ENCODE measurements around the gene ZNF552.
"Not testable (repeated sequence)": the region's sequence is repeated elsewhere in the genome, so short reads cannot be mapped to it uniquely, and the experiment has no call there.

The ZNF552 gene

GRCh38 chr19:57814505-57815246 lies at the start of gene ZNF552:
TSS of gene ZNF552 (minus strand) at chr19:57814913. CDS start at chr19:57814743, 170 bp downstream.
- peak; percentile 90 for DNase-seq

- DNase-seq, result not testable (repeated sequence)
These were observed 47.6 kb upstream of the ZNF552 start for GRCh38 chr19:57862351-57862750.

GRCh38 chr19:57854117-57854516 lies 39.4 kb upstream of the ZNF552 start:
- DNase-seq, result not testable (repeated sequence)

- not testable (repeated sequence) for DNase-seq
These were observed 37.3 kb upstream of the ZNF552 start for GRCh38 chr19:57851812-57852603.

DNA sequence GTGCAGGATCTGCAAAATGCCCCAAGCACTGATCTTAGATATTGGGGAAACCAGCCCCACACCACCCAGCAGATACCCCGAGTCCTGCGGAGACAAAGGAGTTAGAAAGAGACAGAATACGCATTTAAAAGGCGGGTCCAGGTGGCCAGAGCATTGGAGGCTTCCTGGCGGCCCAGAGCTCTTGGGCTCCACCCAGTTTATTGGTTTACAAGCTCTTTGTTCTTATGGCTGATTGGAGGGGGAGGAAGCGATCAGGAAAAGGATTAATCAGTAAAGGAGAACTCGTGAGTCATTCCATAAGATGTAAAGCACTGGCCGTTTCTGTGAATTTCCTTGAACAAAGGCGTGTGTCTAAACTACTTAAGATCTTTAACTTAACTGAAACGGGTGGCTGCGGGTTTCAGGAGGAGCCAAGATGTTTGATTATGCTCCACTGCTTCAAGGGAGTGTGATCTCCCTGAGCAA lies 35.9 kb upstream of the ZNF552 start:
- no peak for DNase-seq

- DNase-seq, result peak; percentile 57
These were observed 35.2 kb upstream of the ZNF552 start, which contains the start of gene ZNF587 for GRCh38 chr19:57849666-57850473. TSS of gene ZNF587 (plus strand) at chr19:57849859. CDS start at chr19:57850039, 180 bp downstream.

GRCh38 chr19:57849162-57849665 lies 34.5 kb upstream of the ZNF552 start:
- DNase-seq, result not testable (repeated sequence)

- not testable (repeated sequence) for DNase-seq
These were observed 32.5 kb upstream of the ZNF552 start for GRCh38 chr19:57847164-57847563.

DNA sequence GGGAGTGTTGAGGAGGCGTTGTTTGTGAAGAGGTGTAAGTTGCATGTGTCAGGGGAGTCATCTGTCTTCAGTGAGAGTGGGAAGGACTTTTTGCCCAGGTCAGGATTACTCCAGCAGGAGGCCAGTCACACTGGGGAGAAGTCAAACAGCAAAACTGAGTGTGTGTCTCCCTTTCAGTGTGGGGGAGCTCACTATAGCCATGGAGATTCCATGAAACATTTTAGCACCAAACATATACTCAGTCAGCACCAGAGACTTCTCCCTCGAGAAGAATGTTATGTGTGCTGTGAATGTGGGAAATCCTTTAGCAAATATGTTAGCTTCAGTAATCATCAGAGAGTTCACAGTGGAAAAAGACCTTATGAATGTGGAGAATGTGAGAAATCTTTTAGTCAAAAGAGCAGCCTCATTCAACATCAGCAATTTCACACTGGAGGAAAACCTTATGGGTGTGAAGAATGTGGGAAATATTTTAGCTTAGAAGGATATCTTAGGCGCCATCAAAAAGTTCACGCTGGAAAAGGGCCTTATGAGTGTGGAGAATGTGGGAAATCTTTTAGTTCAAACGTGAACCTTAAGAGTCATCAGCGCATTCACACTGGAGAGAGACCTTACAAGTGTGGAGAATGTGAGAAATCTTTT lies 26.5 kb upstream of the ZNF552 start:
- no peak for DNase-seq

DNA sequence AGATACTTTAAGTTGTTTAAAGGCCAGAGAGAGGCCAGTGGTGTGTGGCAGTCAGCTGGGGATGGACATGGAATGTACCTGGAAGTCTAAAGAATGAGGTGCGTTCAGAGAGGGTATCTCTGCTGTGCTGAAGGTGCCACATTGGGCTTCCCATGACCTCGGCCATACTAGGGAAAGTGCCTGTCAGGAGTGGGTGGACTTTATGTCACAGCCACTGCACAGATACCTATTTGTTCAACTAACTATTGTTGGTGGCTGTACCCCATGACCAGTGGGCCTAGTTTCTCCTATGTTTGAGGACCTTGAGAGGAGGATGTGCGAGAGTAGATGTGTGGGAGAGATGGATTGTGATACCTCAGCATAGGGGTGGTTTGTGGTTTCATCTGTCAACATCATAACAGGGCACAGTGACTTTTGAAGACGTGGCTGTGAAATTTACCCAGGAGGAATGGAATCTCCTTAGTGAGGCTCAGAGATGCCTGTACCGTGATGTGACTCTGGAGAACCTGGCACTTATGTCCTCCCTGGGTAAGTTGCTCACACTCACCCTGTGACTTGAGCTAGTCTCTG lies 24.0 kb upstream of the ZNF552 start:
- not testable (repeated sequence) for DNase-seq

- DNase-seq, result not testable (repeated sequence)
These were observed 22.3 kb upstream of the ZNF552 start for GRCh38 chr19:57836991-57837390.

DNA sequence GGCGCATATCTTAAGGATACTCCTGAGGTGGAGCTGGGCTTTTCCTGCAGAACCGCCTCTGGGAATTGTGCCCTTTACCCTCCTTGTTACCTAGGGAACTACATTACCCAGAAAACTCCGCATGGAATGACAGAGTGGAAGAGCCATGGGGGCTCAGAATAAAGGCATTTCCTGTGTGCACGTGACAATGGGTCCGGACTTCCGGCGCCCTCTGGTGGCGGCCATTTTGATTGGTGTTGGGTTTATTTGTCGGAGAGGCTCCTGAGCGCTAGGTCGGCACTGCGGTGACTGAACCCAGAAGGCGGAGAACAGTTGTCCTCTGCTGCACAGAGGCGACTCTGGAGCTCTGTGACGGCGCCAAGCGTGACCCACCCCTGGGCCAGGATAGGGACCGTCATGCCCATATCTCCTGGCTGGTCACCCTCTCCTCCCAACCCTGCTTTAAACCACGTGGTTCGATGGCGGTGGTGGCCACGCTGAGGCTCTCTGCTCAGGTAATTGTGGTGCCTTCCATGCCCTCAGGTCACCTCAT lies 15.4 kb upstream of the ZNF552 start, which contains the start of gene ZNF587B:
Gene ZNF587B (plus strand): TSS at position 229 of the 532 bp plus-strand sequence. CDS start 230 bp downstream, at position 459.
- peak; percentile 45 for DNase-seq

- DNase-seq, result no peak
These were observed 14.6 kb upstream of the ZNF552 start for GRCh38 chr19:57829316-57829715.

- no peak for DNase-seq
These were observed 10.8 kb upstream of the ZNF552 start for GRCh38 chr19:57825511-57825910.

GRCh38 chr19:57823608-57824007 lies 8.9 kb upstream of the ZNF552 start:
- not testable (repeated sequence) for DNase-seq

GRCh38 chr19:57823155-57823554 lies 8.4 kb upstream of the ZNF552 start:
- not testable (repeated sequence) for DNase-seq

DNA sequence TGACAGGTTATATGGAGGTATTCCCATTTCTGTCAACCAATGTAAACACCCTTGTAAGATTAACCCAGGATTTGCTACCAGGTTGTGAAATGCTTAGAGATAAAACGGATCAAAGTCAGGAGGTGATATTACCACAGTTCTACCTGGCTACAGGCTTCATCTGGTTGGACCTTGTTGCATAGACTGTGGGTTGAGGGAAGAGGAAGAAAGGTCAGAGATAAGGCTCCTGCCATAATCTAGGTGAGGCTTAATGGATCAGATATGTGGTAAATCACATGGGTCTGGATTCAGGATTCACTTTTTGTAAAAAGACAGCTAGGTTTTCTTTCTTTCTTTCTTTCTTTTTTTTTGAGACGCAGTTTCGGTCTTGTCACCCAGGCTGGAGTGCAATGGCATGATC lies 6.8 kb upstream of the ZNF552 start:
- not testable (repeated sequence) for DNase-seq

- not testable (repeated sequence) for DNase-seq
These were observed 6.4 kb upstream of the ZNF552 start for GRCh38 chr19:57821095-57821494.

DNA sequence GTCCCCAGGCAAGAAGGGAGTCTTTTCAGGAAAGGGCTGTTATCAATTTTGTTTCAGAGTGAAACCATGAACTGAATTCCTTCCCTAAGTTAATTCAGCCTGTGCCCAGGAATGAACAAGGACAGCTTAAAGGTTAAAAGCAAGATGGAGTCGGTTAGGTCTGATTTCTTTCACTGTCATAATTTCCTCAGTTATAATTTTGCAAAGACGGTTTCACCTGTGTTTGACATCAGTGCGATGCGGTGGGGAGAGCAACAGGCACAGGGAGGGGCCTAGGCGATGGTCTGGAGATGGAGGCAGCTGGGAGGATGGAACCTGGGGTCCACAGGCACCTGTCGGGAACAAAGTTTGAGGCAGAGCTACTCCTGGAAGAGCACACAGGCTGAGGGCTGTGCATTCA lies 5.9 kb upstream of the ZNF552 start:
- no peak for DNase-seq

DNA sequence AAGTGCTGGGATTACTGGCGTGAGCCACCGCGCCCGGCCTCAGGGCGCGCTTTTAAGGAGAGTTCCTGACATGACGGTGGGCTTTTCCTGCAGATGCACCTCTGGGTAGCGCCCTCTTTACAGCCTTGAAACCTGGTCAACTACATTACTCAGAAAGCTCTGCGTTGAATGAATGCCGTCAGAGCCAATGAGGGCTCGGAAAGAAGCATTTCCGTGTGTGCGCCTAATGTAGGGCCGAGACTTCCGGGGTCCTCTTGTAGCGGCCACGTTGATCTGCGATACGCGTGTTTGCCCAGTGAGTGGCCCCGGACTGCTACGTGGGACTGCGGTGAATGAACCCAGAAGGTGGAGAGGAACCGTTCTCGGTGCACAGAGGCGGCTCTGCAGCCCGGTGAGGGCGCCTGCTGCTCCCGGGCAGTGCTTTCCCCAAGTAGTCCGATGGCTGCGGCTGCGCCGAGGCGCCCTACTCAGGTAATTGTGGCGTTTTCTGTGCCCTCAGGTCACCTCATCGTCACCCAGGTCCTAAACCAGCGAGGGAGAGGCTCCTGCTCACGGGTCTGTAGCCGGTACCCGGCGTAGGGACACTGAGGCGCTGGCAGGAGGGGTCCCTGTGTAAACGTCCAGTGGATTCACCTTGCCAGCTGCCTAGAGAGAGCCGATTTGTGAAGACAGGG lies 4.9 kb upstream of the ZNF552 start:
- DNase-seq, result peak; percentile 78

DNA sequence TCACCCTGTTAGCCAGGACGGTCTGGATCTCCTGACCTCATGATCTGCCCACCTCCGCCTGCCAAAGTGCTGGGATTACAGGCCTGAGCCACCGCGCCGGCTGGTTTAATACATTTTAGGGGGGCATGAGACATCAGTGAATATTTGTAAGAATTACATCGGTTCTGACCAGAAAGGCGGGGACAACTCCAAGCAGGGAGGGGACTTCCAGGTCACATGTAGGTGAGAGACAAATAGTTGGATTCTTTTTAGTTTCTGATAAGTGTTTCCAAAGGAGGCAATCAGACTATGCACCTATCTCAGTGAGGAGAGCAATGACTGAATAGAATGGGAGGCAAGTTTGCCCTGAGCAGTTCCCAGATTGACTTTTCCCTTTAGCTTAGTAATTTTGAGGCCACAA lies 3.7 kb upstream of the ZNF552 start:
- no peak for DNase-seq

All from NCI-H2029 treated with DMSO at 0.1 percent for 48 hours (cell line).